ENCODE results near the gene GLP2R. TPM values are rescaled to one million over a fixed set of nuclear protein-coding genes. Genes with fewer than 3 reads are reported as not detected.

Gene GLP2R
- total and polyA plus RNA-seq, 3 donors from 2014 or later = 0.70 to 1.3 (median 0.81) TPM

DNA sequence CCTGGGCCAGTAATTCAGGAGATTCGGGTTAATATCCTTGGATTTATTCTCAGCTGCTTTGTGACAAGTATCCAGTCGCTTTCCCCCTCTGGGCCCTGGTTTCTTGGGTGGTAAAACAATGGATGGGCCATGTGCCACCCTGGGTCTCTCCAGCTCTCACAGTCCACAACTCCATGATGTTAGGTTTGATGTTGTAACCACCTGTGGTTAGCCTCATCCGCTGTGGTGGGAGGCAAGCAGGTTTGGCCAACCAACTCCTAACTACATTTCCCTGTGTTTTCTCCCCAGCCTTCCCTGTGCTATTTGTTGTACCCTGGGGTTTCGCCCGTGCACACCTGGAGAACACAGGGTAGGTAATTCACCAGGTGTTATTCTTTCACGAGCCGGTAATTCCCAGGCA lies 35.1 kb downstream of the GLP2R start:
- Histone ChIP-seq H3K27ac (no peak overlapping the region), H3K4me3 (no peak overlapping the region), H3K36me3 (ENCODE audit: low read depth, missing control alignments) (no peaks in the 10 kb centered on the region), H3K4me1 (no peaks in the 10 kb centered on the region), H3K9me3 (no peaks in the 10 kb centered on the region), H3K27me3 (no peaks in the 10 kb centered on the region)
- no peak for TF ChIP-seq POLR2A (IDR thresholded peaks at IDR 0.05)
- TF ChIP-seq, protein P1, sequence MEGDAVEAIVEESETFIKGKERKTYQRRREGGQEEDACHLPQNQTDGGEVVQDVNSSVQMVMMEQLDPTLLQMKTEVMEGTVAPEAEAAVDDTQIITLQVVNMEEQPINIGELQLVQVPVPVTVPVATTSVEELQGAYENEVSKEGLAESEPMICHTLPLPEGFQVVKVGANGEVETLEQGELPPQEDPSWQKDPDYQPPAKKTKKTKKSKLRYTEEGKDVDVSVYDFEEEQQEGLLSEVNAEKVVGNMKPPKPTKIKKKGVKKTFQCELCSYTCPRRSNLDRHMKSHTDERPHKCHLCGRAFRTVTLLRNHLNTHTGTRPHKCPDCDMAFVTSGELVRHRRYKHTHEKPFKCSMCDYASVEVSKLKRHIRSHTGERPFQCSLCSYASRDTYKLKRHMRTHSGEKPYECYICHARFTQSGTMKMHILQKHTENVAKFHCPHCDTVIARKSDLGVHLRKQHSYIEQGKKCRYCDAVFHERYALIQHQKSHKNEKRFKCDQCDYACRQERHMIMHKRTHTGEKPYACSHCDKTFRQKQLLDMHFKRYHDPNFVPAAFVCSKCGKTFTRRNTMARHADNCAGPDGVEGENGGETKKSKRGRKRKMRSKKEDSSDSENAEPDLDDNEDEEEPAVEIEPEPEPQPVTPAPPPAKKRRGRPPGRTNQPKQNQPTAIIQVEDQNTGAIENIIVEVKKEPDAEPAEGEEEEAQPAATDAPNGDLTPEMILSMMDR (IDR thresholded peaks at IDR 0.05) = no peak
- intact Hi-C loops (cut with DNase I; ENCODE audit: low total_unique reads) = no loop called here
- WGBS, 2 donors = 68 to 86% methylated on average over 7 of the region's 7 CpGs
- DNase-seq = no peak

DNA sequence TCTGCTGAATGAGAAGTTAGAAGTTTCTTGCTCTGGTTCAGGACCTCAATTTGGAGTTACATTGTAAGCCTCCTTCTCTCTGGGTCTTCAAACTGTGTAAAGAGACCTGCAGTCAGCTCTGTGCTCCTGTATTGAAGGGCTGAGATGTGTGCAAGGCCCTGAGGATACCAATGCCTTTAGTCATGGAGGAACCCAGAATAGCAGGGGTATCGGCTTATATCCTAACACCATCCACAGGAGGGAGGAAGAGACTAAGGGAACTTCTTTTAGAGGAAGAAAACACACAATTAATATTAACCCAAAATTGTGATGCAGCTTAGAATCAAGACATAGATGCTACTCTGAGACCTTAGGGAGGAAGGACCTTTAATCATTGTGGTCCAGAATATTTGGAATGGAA lies 36.5 kb downstream of the GLP2R start:
- 90 to 91% methylated on average over 1 of the region's 1 CpG for WGBS, 2 donors
- Histone ChIP-seq H3K9me3 (no peaks in the 10 kb centered on the region), H3K36me3 (ENCODE audit: low read depth, missing control alignments) (no peaks in the 10 kb centered on the region), H3K4me1 (no peaks in the 10 kb centered on the region), H3K4me3 (no peak overlapping the region), H3K27me3 (no peaks in the 10 kb centered on the region), H3K27ac (no peak overlapping the region)
- no peak for DNase-seq
- intact Hi-C loops (cut with DNase I; ENCODE audit: low total_unique reads) = no loop called here
- TF ChIP-seq, protein P1 (IDR thresholded peaks at IDR 0.05) = no peak
- no peak for TF ChIP-seq POLR2A (IDR thresholded peaks at IDR 0.05)

DNA sequence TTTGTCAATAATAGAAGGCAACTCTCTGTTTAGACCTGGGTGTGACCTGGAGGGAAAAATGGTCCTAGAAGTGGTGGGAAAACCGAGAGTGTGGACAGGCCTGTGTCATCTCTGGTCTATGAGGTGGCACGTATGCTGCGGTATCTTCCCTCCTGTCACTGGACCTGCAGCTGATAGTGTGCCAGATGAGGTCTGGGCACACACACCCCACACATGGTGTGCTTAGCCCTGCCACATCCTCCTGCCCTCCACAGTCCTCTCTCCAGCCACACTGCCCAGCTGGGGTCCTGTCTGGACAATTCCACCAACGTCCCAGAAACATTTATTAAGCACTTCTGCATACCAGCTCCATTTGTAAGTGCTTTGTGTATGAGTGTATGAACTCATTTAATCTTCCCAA lies 37.2 kb downstream of the GLP2R start:
- H3K4me1 ChIP-seq = no peaks in the 10 kb centered on the region
- WGBS, 2 donors = 68 to 81% methylated on average over 4 of the region's 4 CpGs

DNA sequence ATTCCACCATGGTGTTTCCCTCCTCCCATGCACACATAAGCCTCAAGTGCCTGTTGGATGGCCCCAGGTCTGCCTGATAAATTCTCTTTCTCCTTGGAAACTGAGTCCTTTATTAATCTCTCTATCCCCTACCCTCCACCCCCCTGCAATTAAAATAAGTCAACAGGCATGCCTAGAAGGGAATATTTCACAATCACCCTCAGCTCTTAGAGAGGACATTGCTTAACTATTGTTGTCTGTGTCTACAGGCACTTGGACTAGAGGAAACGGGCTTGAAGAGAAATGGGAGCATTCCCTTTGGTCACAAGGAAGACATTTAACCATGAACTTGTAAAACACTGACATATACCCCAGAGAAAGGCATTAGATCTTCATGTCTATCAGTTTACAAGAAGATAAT lies 39.9 kb downstream of the GLP2R start:
- no peak for DNase-seq
- WGBS, 2 donors = 75 to 93% methylated on average over 1 of the region's 1 CpG
- H3K4me1 ChIP-seq = no peaks in the 10 kb centered on the region
- no peaks in the 10 kb centered on the region for H3K27me3 ChIP-seq
- H3K36me3 ChIP-seq (ENCODE audit: low read depth, missing control alignments) = no peaks in the 10 kb centered on the region
- H3K9me3 ChIP-seq = no peaks in the 10 kb centered on the region
- TF ChIP-seq POLR2A (IDR thresholded peaks at IDR 0.05) = no peak
- TF ChIP-seq, protein P1 (IDR thresholded peaks at IDR 0.05) = no peak
- H3K4me3 ChIP-seq = no peak overlapping the region
- intact Hi-C loops (cut with DNase I; ENCODE audit: low total_unique reads) = no loop called here
- H3K27ac ChIP-seq = no peak overlapping the region

More for the DNA sequence above, 37.2 kb downstream of the GLP2R start:
- no peak for DNase-seq
- Histone ChIP-seq H3K9me3 (no peaks in the 10 kb centered on the region), H3K27ac (no peak overlapping the region), H3K36me3 (ENCODE audit: low read depth, missing control alignments) (no peaks in the 10 kb centered on the region), H3K4me3 (no peak overlapping the region), H3K27me3 (no peaks in the 10 kb centered on the region)
- TF ChIP-seq POLR2A (IDR thresholded peaks at IDR 0.05) = no peak
- TF ChIP-seq, protein P1 (IDR thresholded peaks at IDR 0.05) = no peak
- intact Hi-C loops (cut with DNase I; ENCODE audit: low total_unique reads) = no loop called here

DNA sequence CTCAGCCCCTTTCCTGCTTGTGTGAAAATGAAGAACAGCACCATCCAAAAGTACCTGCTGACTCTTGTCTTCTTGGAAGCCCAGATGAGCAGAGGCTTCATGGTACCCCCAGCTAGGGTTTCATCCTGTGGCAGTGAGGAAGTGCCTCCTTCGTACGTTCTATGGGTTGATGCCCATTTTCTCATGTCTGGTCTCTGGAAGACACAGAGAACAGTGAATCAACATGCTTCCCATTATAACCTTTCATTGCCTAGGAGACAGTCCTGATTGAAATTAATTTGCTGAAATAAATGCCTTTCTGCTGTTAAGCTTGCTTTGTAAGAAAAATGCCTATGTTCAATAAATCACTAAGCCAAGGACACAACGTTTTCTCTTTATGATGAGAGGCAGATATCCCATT lies 42.8 kb downstream of the GLP2R start:
- Histone ChIP-seq H3K9me3 (no peaks in the 10 kb centered on the region), H3K36me3 (ENCODE audit: low read depth, missing control alignments) (no peaks in the 10 kb centered on the region), H3K27me3 (no peaks in the 10 kb centered on the region), H3K27ac (no peak overlapping the region), H3K4me1 (no peaks in the 10 kb centered on the region), H3K4me3 (no peak overlapping the region)
- intact Hi-C loops (cut with DNase I; ENCODE audit: low total_unique reads) = no loop called here
- DNase-seq = no peak
- TF ChIP-seq, protein P1 (IDR thresholded peaks at IDR 0.05) = no peak
- no peak for TF ChIP-seq POLR2A (IDR thresholded peaks at IDR 0.05)
- 76 to 83% methylated on average over 3 of the region's 3 CpGs for WGBS, 2 donors
